Neural cell (in vitro differentiated cells): ENCODE measurements around the gene ARRB1. TPM values are rescaled to one million over a fixed set of nuclear protein-coding genes. Genes with fewer than 3 reads are reported as not detected.

Experiments
- H2AFZ ChIP-seq: fragments of 200-600, 300-800 bp; sonication (generic), shearing (Covaris generic); 2 replicates; pipeline ENCODE4 v1.6.0; 2014; ENCODE audit warnings: low read depth, mild to moderate bottlenecking, antibody characterized with exemption, low read length, moderate library complexity
- H3F3A ChIP-seq: fragments of 200-600 bp; shearing (Covaris generic); 2 replicates; pipeline ENCODE4 v1.6.1; 2016; ENCODE audit warnings: mild to moderate bottlenecking, moderate library complexity, mixed read lengths, antibody characterized with exemption, low read length; ENCODE audit not compliant: insufficient read depth, poor library complexity, severe bottlenecking
- H3K27ac ChIP-seq: fragments of 200-600, 300-800 bp; sonication (generic), shearing (Covaris generic); 2 replicates; pipeline ENCODE4 v1.5.1; 2014; ENCODE audit warnings: mild to moderate bottlenecking, low read length, moderate library complexity
- H3K27me3 ChIP-seq: fragments of 300-800, 200-600 bp; sonication (generic), shearing (Covaris generic); 2 replicates; pipeline ENCODE4 v1.6.0; 2014; ENCODE audit warnings: mild to moderate bottlenecking, low read depth, low read length, moderate library complexity; ENCODE audit not compliant: insufficient read depth
- H3K36me3 ChIP-seq: fragments of 300-800, 200-600 bp; sonication (generic), shearing (Covaris generic); 2 replicates; pipeline ENCODE4 v1.5.1; 2014; ENCODE audit warnings: mild to moderate bottlenecking, antibody characterized with exemption, low read length, moderate library complexity; ENCODE audit not compliant: insufficient read depth
- H3K4me2 ChIP-seq: fragments of 300-800, 200-600 bp; sonication (generic), shearing (Covaris generic); 2 replicates; pipeline ENCODE4 v1.6.0; 2014; ENCODE audit warnings: mild to moderate bottlenecking, low read length
- H3K4me3 ChIP-seq: fragments of 300-800, 200-600 bp; sonication (generic), shearing (Covaris generic); 2 replicates; pipeline ENCODE4 v1.5.1; 2014; ENCODE audit warnings: mild to moderate bottlenecking, low read length, moderate library complexity
- H3K79me2 ChIP-seq: fragments of 200-600 bp; shearing (Covaris generic); replicated peaks from 2 replicates; pipeline ENCODE4 v1.6.0; 2014; ENCODE audit warnings: mild to moderate bottlenecking, low read length, moderate library complexity; ENCODE audit not compliant: insufficient read depth
- H3K9ac ChIP-seq: fragments of 300-800, 200-600 bp; sonication (generic), shearing (Covaris generic); 2 replicates; pipeline ENCODE4 v1.6.1; 2016; ENCODE audit warnings: mild to moderate bottlenecking, low read length, mixed read lengths
- H3K9me2 ChIP-seq: fragments of 200-600 bp; shearing (Covaris generic); 2 replicates; pipeline ENCODE4 v1.6.1; 2016; ENCODE audit warnings: mild to moderate bottlenecking, low read length, mixed read lengths; ENCODE audit not compliant: insufficient read depth
- H3K9me3 ChIP-seq: fragments of 200-600, 300-800 bp; sonication (generic), shearing (Covaris generic); 2 replicates; pipeline ENCODE4 v1.6.1; 2016; ENCODE audit warnings: mild to moderate bottlenecking, mixed run types, low read length, moderate library complexity, mixed read lengths
- H4K20me1 ChIP-seq: fragments of 200-600 bp; shearing (Covaris generic); 2 replicates; pipeline ENCODE4 v1.6.1; 2016; ENCODE audit warnings: mild to moderate bottlenecking, mixed run types; ENCODE audit not compliant: insufficient read depth
- CTCF ChIP-seq: fragments of 450-650 bp; IDR thresholded peaks from 2 replicates; pipeline ENCODE4 v1.5.1; 2014; ENCODE audit warnings: antibody characterized with exemption, mild to moderate bottlenecking, moderate library complexity; ENCODE audit not compliant: poor library complexity, severe bottlenecking
- EP300 ChIP-seq: fragments of 450-650 bp; conservative IDR thresholded peaks from 2 replicates; pipeline ENCODE4 v1.6.1; 2014; ENCODE audit warnings: antibody characterized with exemption, mild to moderate bottlenecking, moderate library complexity; ENCODE audit not compliant: poor library complexity, severe bottlenecking
- EZH2 ChIP-seq: fragments of 200-600, 300-800 bp; shearing (Covaris generic), sonication (generic); IDR thresholded peaks from 2 replicates; pipeline ENCODE4 v1.6.1; 2014; ENCODE audit warnings: antibody characterized with exemption, low read length, borderline replicate concordance, mild to moderate bottlenecking; ENCODE audit not compliant: insufficient read depth, poor library complexity, severe bottlenecking
- POLR2AphosphoS5 ChIP-seq: IDR thresholded peaks from 2 replicates; pipeline ENCODE4 v1.6.1; 2012
- REST ChIP-seq: IDR thresholded peaks from 2 replicates; pipeline ENCODE4 v1.6.1; 2012; ENCODE audit warnings: borderline replicate concordance
- SMC3 ChIP-seq: fragments of 450-650 bp; conservative IDR thresholded peaks from 2 replicates; pipeline ENCODE4 v1.6.1; 2014; ENCODE audit warnings: antibody characterized with exemption, mild to moderate bottlenecking, moderate library complexity; ENCODE audit not compliant: poor library complexity
- TAF1 ChIP-seq: IDR thresholded peaks from 2 replicates; pipeline ENCODE4 v1.6.1; 2012; ENCODE audit warnings: low read depth
- polyA plus RNA-seq: library from polyadenylated mRNA; depleted of rRNA; stranded (reverse); fragments of >200 nt; gene quantifications from 2 replicates; pipeline ENCODE4 v1.2.3, GENCODE V29; 2014

Gene ARRB1
- polyA plus RNA-seq, 1 donor from 2014 or later, result 5.7 TPM

- Histone ChIP-seq H3K36me3 (no peaks in the 10 kb centered on the region), H3K4me2 (no peak overlapping the region), H3K4me3 (no peak overlapping the region), H3K9me2 (no peaks in the 10 kb centered on the region), H3K9ac (no peak overlapping the region), H3K27me3 (no peaks in the 10 kb centered on the region), H3F3A (no peaks in the 10 kb centered on the region), H3K79me2 (no peaks in the 10 kb centered on the region), H4K20me1 (no peaks in the 10 kb centered on the region), H2AFZ (no peak overlapping the region), H3K27ac (no peak overlapping the region), H3K9me3 (no peaks in the 10 kb centered on the region)
- no peak for TF ChIP-seq CTCF
- no peak for TF ChIP-seq SMC3
- no peak for TF ChIP-seq REST
- TF ChIP-seq EP300, result no peak
- no peak for TF ChIP-seq EZH2
- TF ChIP-seq TAF1, result no peak
These were observed 27.9 kb downstream of the ARRB1 start for GRCh38 chr11:75323609-75324008.

- H3K27me3 ChIP-seq, result no peaks in the 10 kb centered on the region
- TF ChIP-seq SMC3, result no peak
- TF ChIP-seq EP300, result no peak
- no peak for TF ChIP-seq REST
- TF ChIP-seq POLR2AphosphoS5, result no peak
- TF ChIP-seq TAF1, result no peak
- no peak overlapping the region for H2AFZ ChIP-seq
- H3K9me3 ChIP-seq, result no peaks in the 10 kb centered on the region
- H3K4me2 ChIP-seq, result no peak overlapping the region
- no peaks in the 10 kb centered on the region for H3K79me2 ChIP-seq
- no peak overlapping the region for H3K27ac ChIP-seq
- H3K9me2 ChIP-seq, result no peaks in the 10 kb centered on the region
- no peaks in the 10 kb centered on the region for H3F3A ChIP-seq
- no peaks in the 10 kb centered on the region for H4K20me1 ChIP-seq
- no peak overlapping the region for H3K9ac ChIP-seq
- H3K4me3 ChIP-seq, result no peak overlapping the region
- H3K36me3 ChIP-seq, result no peaks in the 10 kb centered on the region
These were observed 30.8 kb downstream of the ARRB1 start for GRCh38 chr11:75320643-75321042.
